Neural cell (in vitro differentiated cells): ENCODE data around the gene OR5K3. TPM values are rescaled to one million over a fixed set of nuclear protein-coding genes. Genes with fewer than 3 reads are reported as not detected.

Experiments used
- H2AFZ ChIP-seq: fragments of 200-600, 300-800 bp; sonication (generic), shearing (Covaris generic); 2 replicates; pipeline ENCODE4 v1.6.0; 2014; ENCODE audit warnings: low read depth, mild to moderate bottlenecking, antibody characterized with exemption, low read length, moderate library complexity
- H3F3A ChIP-seq: fragments of 200-600 bp; shearing (Covaris generic); 2 replicates; pipeline ENCODE4 v1.6.1; 2016; ENCODE audit warnings: mild to moderate bottlenecking, moderate library complexity, mixed read lengths, antibody characterized with exemption, low read length; ENCODE audit not compliant: insufficient read depth, poor library complexity, severe bottlenecking
- H3K27ac ChIP-seq: fragments of 200-600, 300-800 bp; sonication (generic), shearing (Covaris generic); 2 replicates; pipeline ENCODE4 v1.5.1; 2014; ENCODE audit warnings: mild to moderate bottlenecking, low read length, moderate library complexity
- H3K27me3 ChIP-seq: fragments of 300-800, 200-600 bp; sonication (generic), shearing (Covaris generic); 2 replicates; pipeline ENCODE4 v1.6.0; 2014; ENCODE audit warnings: mild to moderate bottlenecking, low read depth, low read length, moderate library complexity; ENCODE audit not compliant: insufficient read depth
- H3K36me3 ChIP-seq: fragments of 300-800, 200-600 bp; sonication (generic), shearing (Covaris generic); 2 replicates; pipeline ENCODE4 v1.5.1; 2014; ENCODE audit warnings: mild to moderate bottlenecking, antibody characterized with exemption, low read length, moderate library complexity; ENCODE audit not compliant: insufficient read depth
- H3K4me2 ChIP-seq: fragments of 300-800, 200-600 bp; sonication (generic), shearing (Covaris generic); 2 replicates; pipeline ENCODE4 v1.6.0; 2014; ENCODE audit warnings: mild to moderate bottlenecking, low read length
- H3K4me3 ChIP-seq: fragments of 300-800, 200-600 bp; sonication (generic), shearing (Covaris generic); 2 replicates; pipeline ENCODE4 v1.5.1; 2014; ENCODE audit warnings: mild to moderate bottlenecking, low read length, moderate library complexity
- H3K79me2 ChIP-seq: fragments of 200-600 bp; shearing (Covaris generic); replicated peaks from 2 replicates; pipeline ENCODE4 v1.6.0; 2014; ENCODE audit warnings: mild to moderate bottlenecking, low read length, moderate library complexity; ENCODE audit not compliant: insufficient read depth
- H3K9ac ChIP-seq: fragments of 300-800, 200-600 bp; sonication (generic), shearing (Covaris generic); 2 replicates; pipeline ENCODE4 v1.6.1; 2016; ENCODE audit warnings: mild to moderate bottlenecking, low read length, mixed read lengths
- H3K9me2 ChIP-seq: fragments of 200-600 bp; shearing (Covaris generic); 2 replicates; pipeline ENCODE4 v1.6.1; 2016; ENCODE audit warnings: mild to moderate bottlenecking, low read length, mixed read lengths; ENCODE audit not compliant: insufficient read depth
- H3K9me3 ChIP-seq: fragments of 200-600, 300-800 bp; sonication (generic), shearing (Covaris generic); 2 replicates; pipeline ENCODE4 v1.6.1; 2016; ENCODE audit warnings: mild to moderate bottlenecking, mixed run types, low read length, moderate library complexity, mixed read lengths
- H4K20me1 ChIP-seq: fragments of 200-600 bp; shearing (Covaris generic); 2 replicates; pipeline ENCODE4 v1.6.1; 2016; ENCODE audit warnings: mild to moderate bottlenecking, mixed run types; ENCODE audit not compliant: insufficient read depth
- EP300 ChIP-seq: fragments of 450-650 bp; conservative IDR thresholded peaks from 2 replicates; pipeline ENCODE4 v1.6.1; 2014; ENCODE audit warnings: antibody characterized with exemption, mild to moderate bottlenecking, moderate library complexity; ENCODE audit not compliant: poor library complexity, severe bottlenecking
- EZH2 ChIP-seq: fragments of 200-600, 300-800 bp; shearing (Covaris generic), sonication (generic); IDR thresholded peaks from 2 replicates; pipeline ENCODE4 v1.6.1; 2014; ENCODE audit warnings: antibody characterized with exemption, low read length, borderline replicate concordance, mild to moderate bottlenecking; ENCODE audit not compliant: insufficient read depth, poor library complexity, severe bottlenecking
- MXI1 ChIP-seq: fragments of 450-650 bp; conservative IDR thresholded peaks from 2 replicates; pipeline ENCODE4 v1.6.1; 2014; ENCODE audit warnings: antibody characterized with exemption, mild to moderate bottlenecking; ENCODE audit not compliant: poor library complexity, severe bottlenecking
- POLR2AphosphoS5 ChIP-seq: IDR thresholded peaks from 2 replicates; pipeline ENCODE4 v1.6.1; 2012
- RAD21 ChIP-seq: fragments of 450-650 bp; conservative IDR thresholded peaks from 2 replicates; pipeline ENCODE4 v1.6.1; 2014; ENCODE audit warnings: antibody characterized with exemption, mild to moderate bottlenecking, moderate library complexity
- SMC3 ChIP-seq: fragments of 450-650 bp; conservative IDR thresholded peaks from 2 replicates; pipeline ENCODE4 v1.6.1; 2014; ENCODE audit warnings: antibody characterized with exemption, mild to moderate bottlenecking, moderate library complexity; ENCODE audit not compliant: poor library complexity
- TAF1 ChIP-seq: IDR thresholded peaks from 2 replicates; pipeline ENCODE4 v1.6.1; 2012; ENCODE audit warnings: low read depth
- polyA plus RNA-seq: library from polyadenylated mRNA; depleted of rRNA; stranded (reverse); fragments of >200 nt; gene quantifications from 2 replicates; pipeline ENCODE4 v1.2.3, GENCODE V29; 2014
- TF ChIP-seq, protein P1 (sequence below): fragments of 450-650 bp; IDR thresholded peaks from 2 replicates; pipeline ENCODE4 v1.5.1; 2014; ENCODE audit warnings: antibody characterized with exemption, mild to moderate bottlenecking, moderate library complexity; ENCODE audit not compliant: poor library complexity, severe bottlenecking
- TF ChIP-seq, protein P2 (sequence below): IDR thresholded peaks from 2 replicates; pipeline ENCODE4 v1.6.1; 2012; ENCODE audit warnings: borderline replicate concordance

OR5K3 gene
- polyA plus RNA-seq, 1 donor from 2014 or later = not detected

DNA sequence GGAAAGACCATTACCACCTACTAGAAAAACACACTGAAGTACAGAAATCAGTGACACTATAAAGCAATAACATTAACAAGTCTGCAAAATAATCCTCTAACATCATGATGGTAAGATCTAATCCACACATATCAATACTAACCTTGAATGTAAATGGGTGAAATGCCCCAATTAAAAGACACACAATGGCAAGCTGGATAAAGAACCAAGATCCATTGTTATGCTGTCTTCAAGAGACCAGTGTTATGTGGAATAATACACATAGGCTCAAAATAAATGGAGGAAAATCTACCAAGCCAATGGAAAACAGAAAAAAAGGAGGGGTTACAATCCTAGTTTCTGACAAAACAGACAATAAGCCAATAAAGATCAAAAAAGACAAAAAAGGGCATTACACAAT lies 13.5 kb downstream of the OR5K3 start:
- Histone ChIP-seq H3K79me2 (no peaks in the 10 kb centered on the region), H2AFZ (no peak overlapping the region), H3K9me3 (no peaks in the 10 kb centered on the region), H3K9me2 (no peaks in the 10 kb centered on the region), H3K27me3 (no peaks in the 10 kb centered on the region), H3K4me3 (no peak overlapping the region), H3F3A (no peaks in the 10 kb centered on the region), H3K9ac (no peak overlapping the region), H3K4me2 (no peak overlapping the region), H3K27ac (no peak overlapping the region), H3K36me3 (no peaks in the 10 kb centered on the region), H4K20me1 (no peaks in the 10 kb centered on the region)
- TF ChIP-seq MXI1 (no peak), RAD21 (no peak), TAF1 (no peak), SMC3 (no peak), EP300 (no peak), EZH2 (no peak), POLR2AphosphoS5 (no peak)
- TF ChIP-seq, protein P1, sequence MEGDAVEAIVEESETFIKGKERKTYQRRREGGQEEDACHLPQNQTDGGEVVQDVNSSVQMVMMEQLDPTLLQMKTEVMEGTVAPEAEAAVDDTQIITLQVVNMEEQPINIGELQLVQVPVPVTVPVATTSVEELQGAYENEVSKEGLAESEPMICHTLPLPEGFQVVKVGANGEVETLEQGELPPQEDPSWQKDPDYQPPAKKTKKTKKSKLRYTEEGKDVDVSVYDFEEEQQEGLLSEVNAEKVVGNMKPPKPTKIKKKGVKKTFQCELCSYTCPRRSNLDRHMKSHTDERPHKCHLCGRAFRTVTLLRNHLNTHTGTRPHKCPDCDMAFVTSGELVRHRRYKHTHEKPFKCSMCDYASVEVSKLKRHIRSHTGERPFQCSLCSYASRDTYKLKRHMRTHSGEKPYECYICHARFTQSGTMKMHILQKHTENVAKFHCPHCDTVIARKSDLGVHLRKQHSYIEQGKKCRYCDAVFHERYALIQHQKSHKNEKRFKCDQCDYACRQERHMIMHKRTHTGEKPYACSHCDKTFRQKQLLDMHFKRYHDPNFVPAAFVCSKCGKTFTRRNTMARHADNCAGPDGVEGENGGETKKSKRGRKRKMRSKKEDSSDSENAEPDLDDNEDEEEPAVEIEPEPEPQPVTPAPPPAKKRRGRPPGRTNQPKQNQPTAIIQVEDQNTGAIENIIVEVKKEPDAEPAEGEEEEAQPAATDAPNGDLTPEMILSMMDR = no peak
- TF ChIP-seq, protein P2, sequence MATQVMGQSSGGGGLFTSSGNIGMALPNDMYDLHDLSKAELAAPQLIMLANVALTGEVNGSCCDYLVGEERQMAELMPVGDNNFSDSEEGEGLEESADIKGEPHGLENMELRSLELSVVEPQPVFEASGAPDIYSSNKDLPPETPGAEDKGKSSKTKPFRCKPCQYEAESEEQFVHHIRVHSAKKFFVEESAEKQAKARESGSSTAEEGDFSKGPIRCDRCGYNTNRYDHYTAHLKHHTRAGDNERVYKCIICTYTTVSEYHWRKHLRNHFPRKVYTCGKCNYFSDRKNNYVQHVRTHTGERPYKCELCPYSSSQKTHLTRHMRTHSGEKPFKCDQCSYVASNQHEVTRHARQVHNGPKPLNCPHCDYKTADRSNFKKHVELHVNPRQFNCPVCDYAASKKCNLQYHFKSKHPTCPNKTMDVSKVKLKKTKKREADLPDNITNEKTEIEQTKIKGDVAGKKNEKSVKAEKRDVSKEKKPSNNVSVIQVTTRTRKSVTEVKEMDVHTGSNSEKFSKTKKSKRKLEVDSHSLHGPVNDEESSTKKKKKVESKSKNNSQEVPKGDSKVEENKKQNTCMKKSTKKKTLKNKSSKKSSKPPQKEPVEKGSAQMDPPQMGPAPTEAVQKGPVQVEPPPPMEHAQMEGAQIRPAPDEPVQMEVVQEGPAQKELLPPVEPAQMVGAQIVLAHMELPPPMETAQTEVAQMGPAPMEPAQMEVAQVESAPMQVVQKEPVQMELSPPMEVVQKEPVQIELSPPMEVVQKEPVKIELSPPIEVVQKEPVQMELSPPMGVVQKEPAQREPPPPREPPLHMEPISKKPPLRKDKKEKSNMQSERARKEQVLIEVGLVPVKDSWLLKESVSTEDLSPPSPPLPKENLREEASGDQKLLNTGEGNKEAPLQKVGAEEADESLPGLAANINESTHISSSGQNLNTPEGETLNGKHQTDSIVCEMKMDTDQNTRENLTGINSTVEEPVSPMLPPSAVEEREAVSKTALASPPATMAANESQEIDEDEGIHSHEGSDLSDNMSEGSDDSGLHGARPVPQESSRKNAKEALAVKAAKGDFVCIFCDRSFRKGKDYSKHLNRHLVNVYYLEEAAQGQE = no peak

DNA sequence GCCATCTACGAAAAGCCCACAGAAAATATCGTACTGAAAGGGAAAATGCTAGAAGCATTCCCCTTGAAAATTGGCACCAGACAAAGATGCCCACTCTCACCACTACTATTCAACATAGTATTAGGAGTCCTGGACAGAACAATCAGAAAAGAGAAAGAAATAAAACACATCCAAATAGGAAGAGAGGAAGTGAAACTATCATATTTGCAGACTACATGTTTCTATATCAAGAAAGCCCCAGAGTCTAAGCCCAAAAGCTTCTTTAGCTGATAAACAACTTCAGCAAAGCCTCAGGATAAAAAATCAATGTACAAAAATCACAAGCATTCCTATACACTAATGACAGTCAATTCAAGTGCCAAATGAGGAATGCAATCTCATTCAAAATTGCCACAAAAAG lies 15.6 kb downstream of the OR5K3 start:
- TF ChIP-seq SMC3 (no peak), TAF1 (no peak), POLR2AphosphoS5 (no peak), RAD21 (no peak), EZH2 (no peak), MXI1 (no peak)
- TF ChIP-seq, protein P2 = no peak
- TF ChIP-seq, protein P1 = no peak
- Histone ChIP-seq H3K27me3 (no peaks in the 10 kb centered on the region), H3K9me3 (no peaks in the 10 kb centered on the region), H3F3A (no peaks in the 10 kb centered on the region), H3K4me2 (no peak overlapping the region), H3K27ac (no peak overlapping the region), H3K4me3 (no peak overlapping the region), H2AFZ (no peak overlapping the region), H3K36me3 (no peaks in the 10 kb centered on the region), H3K9ac (no peak overlapping the region), H4K20me1 (no peaks in the 10 kb centered on the region), H3K79me2 (no peaks in the 10 kb centered on the region), H3K9me2 (no peaks in the 10 kb centered on the region)
